DOHH2 (cell line): ENCODE results near the gene CPNE8.

Experiments
- H3F3A ChIP-seq: fragments of 200-600 bp; sonication (generic), shearing (Covaris generic); 2 replicates; pipeline ENCODE4 v1.6.0; 2016; ENCODE audit warnings: antibody characterized with exemption, mild to moderate bottlenecking; ENCODE audit not compliant: control insufficient read depth, insufficient read depth
- H3K27ac ChIP-seq: fragments of 200-600 bp; sonication (generic); 2 replicates; pipeline ENCODE4 v1.5.1; 2014; ENCODE audit warnings: low read depth, mild to moderate bottlenecking, low read length, moderate library complexity
- H3K27me3 ChIP-seq: fragments of 200-600 bp; sonication (generic); 2 replicates; pipeline ENCODE4 v1.6.1; 2014; ENCODE audit warnings: mild to moderate bottlenecking, low read length, mixed read lengths; ENCODE audit not compliant: control insufficient read depth
- H3K36me3 ChIP-seq: fragments of 200-600 bp; sonication (generic); 2 replicates; pipeline ENCODE4 v1.6.1; 2014; ENCODE audit warnings: mild to moderate bottlenecking, low read length, moderate library complexity, mixed read lengths; ENCODE audit not compliant: control insufficient read depth
- H3K4me1 ChIP-seq: fragments of 200-600 bp; sonication (generic); 2 replicates; pipeline ENCODE4 v1.6.1; 2014; ENCODE audit warnings: mild to moderate bottlenecking, low read length, mixed read lengths; ENCODE audit not compliant: control insufficient read depth
- H3K4me2 ChIP-seq: fragments of 200-600 bp; sonication (generic); 2 replicates; pipeline ENCODE4 v1.6.0; 2014; ENCODE audit warnings: mild to moderate bottlenecking, low read length, moderate library complexity
- H3K4me3 ChIP-seq: fragments of 200-600 bp; sonication (generic); 2 replicates; pipeline ENCODE4 v1.5.1; 2014; ENCODE audit warnings: mild to moderate bottlenecking, low read length, mixed read lengths
- H3K79me2 ChIP-seq: fragments of 200-600 bp; sonication (generic); 2 replicates; pipeline ENCODE4 v1.6.1; 2014; ENCODE audit warnings: mild to moderate bottlenecking, low read length, mixed read lengths; ENCODE audit not compliant: control insufficient read depth
- H3K9me2 ChIP-seq: fragments of 200-600 bp; sonication (generic); replicated peaks from 2 replicates; pipeline ENCODE4 v1.6.1; 2014; ENCODE audit warnings: mild to moderate bottlenecking, low read length, mixed read lengths; ENCODE audit not compliant: control insufficient read depth
- H3K9me3 ChIP-seq: fragments of 200-600 bp; sonication (generic); 2 replicates; pipeline ENCODE4 v1.6.1; 2014; ENCODE audit warnings: antibody characterized with exemption, low read length, mixed read lengths; ENCODE audit not compliant: control insufficient read depth, insufficient read depth
- H4K20me1 ChIP-seq: fragments of 200-600 bp; sonication (generic); 2 replicates; pipeline ENCODE4 v1.6.0; 2014; ENCODE audit warnings: low read depth, mild to moderate bottlenecking, antibody characterized with exemption, low read length, moderate library complexity; ENCODE audit not compliant: control insufficient read depth, insufficient read depth
- CTCF ChIP-seq: fragments of 200-600 bp; sonication (generic); IDR thresholded peaks from one replicate; pipeline ENCODE4 v1.5.1; 2014; ENCODE audit warnings: antibody characterized with exemption, mild to moderate bottlenecking, low read depth, low read length; ENCODE audit not compliant: poor library complexity, severe bottlenecking
- EZH2phosphoT487 ChIP-seq: fragments of 200-600 bp; sonication (generic); IDR thresholded peaks from 2 replicates; pipeline ENCODE4 v1.6.1; 2017; ENCODE audit warnings: borderline replicate concordance, mild to moderate bottlenecking, antibody characterized with exemption, low read length, moderate library complexity, mixed read lengths

The CPNE8 gene

GRCh38 chr12:38689704-38690103, 215.7 kb downstream of the CPNE8 start:
- Histone ChIP-seq H3F3A (no peaks in the 10 kb centered on the region), H3K79me2 (no peaks in the 10 kb centered on the region), H3K4me1 (no peaks in the 10 kb centered on the region), H4K20me1 (no peaks in the 10 kb centered on the region), H3K9me2 (no peaks in the 10 kb centered on the region), H3K36me3 (no peaks in the 10 kb centered on the region), H3K4me3 (no peak overlapping the region), H3K4me2 (no peak overlapping the region), H3K27me3 (no peaks in the 10 kb centered on the region), H3K27ac (no peak overlapping the region), H3K9me3 (no peaks in the 10 kb centered on the region)
- TF ChIP-seq CTCF: no peak
- TF ChIP-seq EZH2phosphoT487: no peak

- TF ChIP-seq EZH2phosphoT487 (no peak), CTCF (no peak)
- no peaks in the 10 kb centered on the region for H4K20me1 ChIP-seq
- H3K9me3 ChIP-seq: no peaks in the 10 kb centered on the region
Measured at GRCh38 chr12:38689195-38689594, 216.2 kb downstream of the CPNE8 start.

GRCh38 chr12:38682521-38682920, 222.9 kb downstream of the CPNE8 start:
- H3K9me2 ChIP-seq: no peaks in the 10 kb centered on the region
- H3K36me3 ChIP-seq: no peaks in the 10 kb centered on the region
- no peaks in the 10 kb centered on the region for H3K4me1 ChIP-seq
- H4K20me1 ChIP-seq: no peaks in the 10 kb centered on the region
- H3F3A ChIP-seq: no peaks in the 10 kb centered on the region
- H3K79me2 ChIP-seq: no peaks in the 10 kb centered on the region
- H3K4me2 ChIP-seq: no peak overlapping the region
- H3K9me3 ChIP-seq: no peaks in the 10 kb centered on the region
- H3K27ac ChIP-seq: no peak overlapping the region
- H3K27me3 ChIP-seq: no peaks in the 10 kb centered on the region
- no peak overlapping the region for H3K4me3 ChIP-seq
- TF ChIP-seq EZH2phosphoT487 (no peak), CTCF (no peak)

More at GRCh38 chr12:38689195-38689594, 216.2 kb downstream of the CPNE8 start:
- Histone ChIP-seq H3K4me2 (no peak overlapping the region), H3K27me3 (no peaks in the 10 kb centered on the region), H3K4me1 (no peaks in the 10 kb centered on the region), H3F3A (no peaks in the 10 kb centered on the region), H3K9me2 (no peaks in the 10 kb centered on the region), H3K36me3 (no peaks in the 10 kb centered on the region), H3K4me3 (no peak overlapping the region), H3K27ac (no peak overlapping the region), H3K79me2 (no peaks in the 10 kb centered on the region)

- Histone ChIP-seq H3K27me3 (no peaks in the 10 kb centered on the region), H3K27ac (no peak overlapping the region), H3K9me2 (no peaks in the 10 kb centered on the region), H3K4me1 (no peaks in the 10 kb centered on the region), H3K4me3 (no peak overlapping the region), H3K36me3 (no peaks in the 10 kb centered on the region), H3K4me2 (no peak overlapping the region), H3F3A (no peaks in the 10 kb centered on the region), H3K79me2 (no peaks in the 10 kb centered on the region), H4K20me1 (no peaks in the 10 kb centered on the region), H3K9me3 (no peaks in the 10 kb centered on the region)
- TF ChIP-seq CTCF (no peak), EZH2phosphoT487 (no peak)
Measured at GRCh38 chr12:38669530-38669929, 235.9 kb downstream of the CPNE8 start.
